Measurements from ENCODE around the gene CACNA1H. TPM values are rescaled to one million over a fixed set of nuclear protein-coding genes. Genes with fewer than 3 reads are reported as not detected.
"Not testable (repeated sequence)": the region's sequence is repeated elsewhere in the genome, so short reads cannot be mapped to it uniquely, and the experiment has no call there.

The CACNA1H gene
- total RNA-seq, 1 experiment from 2014 or later, result 24.3 TPM

GRCh38 chr16:1229476-1229875 lies 76.6 kb downstream of the CACNA1H start:
- H3K9me3 ChIP-seq (ENCODE audit: control insufficient read depth in 1 of 2, insufficient read depth in 1 of 2, low read depth in 1 of 2, low read length in 2 of 2); RAD21 ChIA-PET (ENCODE audit: low non-redundant PET in 1 of 2, low total read pairs in 2 of 2, uncharacterized antibody in 2 of 2, unreplicated experiment in 2 of 2); H3K27ac ChIP-seq (ENCODE audit: low read depth, low read length); H4K20me1 ChIP-seq (ENCODE audit: insufficient read depth); H3K36me3 ChIP-seq (ENCODE audit: control insufficient read depth in 1 of 2, insufficient read depth in 2 of 2, low read length in 2 of 2); intact Hi-C loops (cut with micrococcal nuclease); H3K4me1 ChIP-seq (ENCODE audit: control insufficient read depth in 1 of 2, insufficient read depth in 2 of 2, low read length in 2 of 2); H3K4me2 ChIP-seq (ENCODE audit: low read length); H3K9me2 ChIP-seq (ENCODE audit: insufficient read depth); BruUV-seq (replicated peaks); H3K9ac ChIP-seq (ENCODE audit: low read length); H3K4me3 ChIP-seq (replicated peaks in 1 of 2; ENCODE audit: low read depth in 1 of 2, low read length in 2 of 2); DNase-seq (ENCODE audit: low read depth, low spot score); H2AFZ ChIP-seq (ENCODE audit: low read depth, low read length, poor library complexity, severe bottlenecking); ATAC-seq; CTCF ChIA-PET; POLR2A ChIA-PET; H3K27me3 ChIP-seq (ENCODE audit: insufficient read depth, low read length); H3K79me2 ChIP-seq (ENCODE audit: insufficient read depth, low read length): not testable (repeated sequence)

GRCh38 chr16:1230084-1230470 lies 77.2 kb downstream of the CACNA1H start, which contains the start of gene TPSB2:
Gene TPSB2 (minus strand): TSS chr16:1230184. CDS start chr16:1229951, 233 bp downstream.
- ATAC-seq; intact Hi-C loops (cut with micrococcal nuclease); H3K9me2 ChIP-seq (ENCODE audit: insufficient read depth); H3K9me3 ChIP-seq (ENCODE audit: control insufficient read depth in 1 of 2, insufficient read depth in 1 of 2, low read depth in 1 of 2, low read length in 2 of 2); POLR2A ChIA-PET; CTCF ChIA-PET; H3K9ac ChIP-seq (ENCODE audit: low read length); H4K20me1 ChIP-seq (ENCODE audit: insufficient read depth); RAD21 ChIA-PET (ENCODE audit: low non-redundant PET in 1 of 2, low total read pairs in 2 of 2, uncharacterized antibody in 2 of 2, unreplicated experiment in 2 of 2); H3K27ac ChIP-seq (ENCODE audit: low read depth, low read length); H3K36me3 ChIP-seq (ENCODE audit: control insufficient read depth in 1 of 2, insufficient read depth in 2 of 2, low read length in 2 of 2); BruUV-seq (replicated peaks); DNase-seq (ENCODE audit: low read depth, low spot score); H3K4me2 ChIP-seq (ENCODE audit: low read length); H3K79me2 ChIP-seq (ENCODE audit: insufficient read depth, low read length); H2AFZ ChIP-seq (ENCODE audit: low read depth, low read length, poor library complexity, severe bottlenecking); H3K27me3 ChIP-seq (ENCODE audit: insufficient read depth, low read length); H3K4me1 ChIP-seq (ENCODE audit: control insufficient read depth in 1 of 2, insufficient read depth in 2 of 2, low read length in 2 of 2); H3K4me3 ChIP-seq (replicated peaks in 1 of 2; ENCODE audit: low read depth in 1 of 2, low read length in 2 of 2): not testable (repeated sequence)

DNA sequence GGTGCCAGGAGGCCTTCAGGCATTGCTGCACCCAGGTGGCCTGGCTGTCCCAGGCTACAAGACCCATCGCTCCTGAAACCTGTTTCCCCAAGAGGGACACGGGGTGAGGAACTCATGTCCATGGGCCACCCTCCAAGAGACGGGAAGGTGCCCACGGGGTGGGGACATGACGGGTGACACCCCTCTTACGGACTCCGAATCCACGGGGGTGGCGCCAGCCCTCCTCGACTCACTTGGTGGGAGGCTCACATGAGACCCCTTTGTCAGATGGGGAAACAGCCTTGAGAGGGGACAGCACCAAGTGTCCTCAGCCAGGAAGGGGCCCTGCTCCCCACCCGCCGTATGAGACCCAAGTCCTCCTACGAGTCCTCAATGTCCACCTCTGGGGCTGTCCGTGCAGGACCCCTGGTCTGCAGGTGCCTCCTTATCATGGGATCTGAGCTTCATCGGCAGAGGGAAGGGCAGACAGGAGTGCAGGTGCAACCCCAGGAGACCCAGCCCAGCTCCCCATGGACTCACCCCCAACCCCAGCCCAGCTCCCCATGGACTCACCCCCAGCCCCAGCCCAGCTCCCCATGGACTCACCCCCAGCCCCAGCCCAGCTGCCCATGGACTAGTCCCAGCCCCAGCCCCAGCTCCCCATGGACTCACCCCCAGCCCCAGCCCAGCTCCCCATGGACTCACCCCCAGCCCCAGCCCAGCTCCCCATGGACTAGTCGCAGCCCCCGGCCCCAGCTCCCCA lies 77.7 kb downstream of the CACNA1H start:
- H3K79me2 ChIP-seq (ENCODE audit: insufficient read depth, low read length); H3K9me3 ChIP-seq (ENCODE audit: control insufficient read depth in 1 of 2, insufficient read depth in 1 of 2, low read depth in 1 of 2, low read length in 2 of 2); ATAC-seq; H3K27ac ChIP-seq (ENCODE audit: low read depth, low read length); H3K36me3 ChIP-seq (ENCODE audit: control insufficient read depth in 1 of 2, insufficient read depth in 2 of 2, low read length in 2 of 2); H3K27me3 ChIP-seq (ENCODE audit: insufficient read depth, low read length); BruUV-seq (replicated peaks); H2AFZ ChIP-seq (ENCODE audit: low read depth, low read length, poor library complexity, severe bottlenecking); intact Hi-C loops (cut with micrococcal nuclease); H3K4me3 ChIP-seq (replicated peaks in 1 of 2; ENCODE audit: low read depth in 1 of 2, low read length in 2 of 2); CTCF ChIA-PET; H3K9ac ChIP-seq (ENCODE audit: low read length); RAD21 ChIA-PET (ENCODE audit: low non-redundant PET in 1 of 2, low total read pairs in 2 of 2, uncharacterized antibody in 2 of 2, unreplicated experiment in 2 of 2); H4K20me1 ChIP-seq (ENCODE audit: insufficient read depth); H3K4me1 ChIP-seq (ENCODE audit: control insufficient read depth in 1 of 2, insufficient read depth in 2 of 2, low read length in 2 of 2); POLR2A ChIA-PET; H3K4me2 ChIP-seq (ENCODE audit: low read length); DNase-seq (ENCODE audit: low read depth, low spot score); H3K9me2 ChIP-seq (ENCODE audit: insufficient read depth): not testable (repeated sequence)

DNA sequence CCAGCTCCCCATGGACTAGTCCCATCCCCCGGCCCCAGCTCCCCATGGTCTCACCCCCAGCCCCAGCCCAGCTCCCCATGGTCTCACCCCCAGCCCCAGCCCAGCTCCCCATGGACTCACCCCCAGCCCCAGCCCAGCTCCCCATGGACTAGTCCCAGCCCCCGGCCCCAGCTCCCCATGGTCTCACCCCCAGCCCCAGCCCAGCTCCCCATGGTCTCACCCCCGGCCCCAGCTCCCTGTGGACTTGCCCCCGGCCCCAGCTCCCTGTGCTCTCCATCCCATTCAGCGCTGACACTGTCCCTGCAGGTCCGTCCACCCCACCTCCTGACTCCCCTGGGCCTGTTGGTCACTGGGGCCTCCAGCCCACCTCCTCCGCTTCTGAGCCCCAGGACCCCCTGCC lies 78.4 kb downstream of the CACNA1H start:
- H4K20me1 ChIP-seq (ENCODE audit: insufficient read depth); H3K36me3 ChIP-seq (ENCODE audit: control insufficient read depth in 1 of 2, insufficient read depth in 2 of 2, low read length in 2 of 2); H3K4me3 ChIP-seq (replicated peaks in 1 of 2; ENCODE audit: low read depth in 1 of 2, low read length in 2 of 2); H2AFZ ChIP-seq (ENCODE audit: low read depth, low read length, poor library complexity, severe bottlenecking); H3K9ac ChIP-seq (ENCODE audit: low read length); H3K27me3 ChIP-seq (ENCODE audit: insufficient read depth, low read length); H3K9me2 ChIP-seq (ENCODE audit: insufficient read depth); H3K4me1 ChIP-seq (ENCODE audit: control insufficient read depth in 1 of 2, insufficient read depth in 2 of 2, low read length in 2 of 2); CTCF ChIA-PET; POLR2A ChIA-PET; H3K4me2 ChIP-seq (ENCODE audit: low read length); DNase-seq (ENCODE audit: low read depth, low spot score); H3K79me2 ChIP-seq (ENCODE audit: insufficient read depth, low read length); H3K9me3 ChIP-seq (ENCODE audit: control insufficient read depth in 1 of 2, insufficient read depth in 1 of 2, low read depth in 1 of 2, low read length in 2 of 2); intact Hi-C loops (cut with micrococcal nuclease); H3K27ac ChIP-seq (ENCODE audit: low read depth, low read length); BruUV-seq (replicated peaks); ATAC-seq; RAD21 ChIA-PET (ENCODE audit: low non-redundant PET in 1 of 2, low total read pairs in 2 of 2, uncharacterized antibody in 2 of 2, unreplicated experiment in 2 of 2): not testable (repeated sequence)
